Immature natural killer cell (primary cell): ENCODE results near the gene LGSN. TPM values are rescaled to one million over a fixed set of nuclear protein-coding genes. Genes with fewer than 3 reads are reported as not detected.
"Not testable (repeated sequence)": the region's sequence is repeated elsewhere in the genome, so short reads cannot be mapped to it uniquely, and the experiment has no call there.

Experiments used
- DNase-seq, 3 donors: peaks; one replicate each; pipeline ENCODE4 v3.0.0; 2022; ENCODE audit warnings: mixed read lengths in 1 of 3
- H3K27ac Mint-ChIP-seq, 6 donors: one replicate each; pipeline ENCODE4 v1.8.0; 2020; ENCODE audit warnings: mixed read lengths in 6 of 6, mild to moderate bottlenecking in 5 of 6, inconsistent platforms in 4 of 6, moderate library complexity in 3 of 6
- H3K27me3 Mint-ChIP-seq, 3 donors: one replicate each; pipeline ENCODE4 v1.8.0; 2020 to 2021; ENCODE audit warnings: low read depth in 3 of 3, mild to moderate bottlenecking in 3 of 3, mixed read lengths in 3 of 3, moderate library complexity in 3 of 3, inconsistent platforms in 1 of 3
- H3K36me3 Mint-ChIP-seq, 3 donors: one replicate each; pipeline ENCODE4 v1.8.0; 2020; ENCODE audit warnings: mixed read lengths in 3 of 3, inconsistent platforms in 2 of 3, mild to moderate bottlenecking in 2 of 3
- H3K4me1 Mint-ChIP-seq, 2 donors: one replicate each; pipeline ENCODE4 v1.8.0; 2020; ENCODE audit warnings: inconsistent platforms in 2 of 2, mild to moderate bottlenecking in 2 of 2, mixed read lengths in 2 of 2, moderate library complexity in 1 of 2
- H3K4me3 Mint-ChIP-seq, 5 donors: one replicate each; pipeline ENCODE4 v1.8.0; 2020; ENCODE audit warnings: mild to moderate bottlenecking in 5 of 5, mixed read lengths in 5 of 5, inconsistent platforms in 3 of 5, moderate library complexity in 3 of 5
- H3K9me3 Mint-ChIP-seq, 6 donors: one replicate each; pipeline ENCODE4 v1.8.0; 2020; ENCODE audit warnings: mild to moderate bottlenecking in 6 of 6, mixed read lengths in 6 of 6, inconsistent platforms in 4 of 6, moderate library complexity in 3 of 6
- polyA plus RNA-seq, 3 donors: library from polyadenylated mRNA; unstranded; fragments of 300-500 nt; fragmentation: Illumina TruSeq; gene quantifications; one replicate each; pipeline ENCODE4 v1.2.3, GENCODE V29; 2021

Gene LGSN
- polyA plus RNA-seq, 3 donors from 2014 or later, result not detected

DNA sequence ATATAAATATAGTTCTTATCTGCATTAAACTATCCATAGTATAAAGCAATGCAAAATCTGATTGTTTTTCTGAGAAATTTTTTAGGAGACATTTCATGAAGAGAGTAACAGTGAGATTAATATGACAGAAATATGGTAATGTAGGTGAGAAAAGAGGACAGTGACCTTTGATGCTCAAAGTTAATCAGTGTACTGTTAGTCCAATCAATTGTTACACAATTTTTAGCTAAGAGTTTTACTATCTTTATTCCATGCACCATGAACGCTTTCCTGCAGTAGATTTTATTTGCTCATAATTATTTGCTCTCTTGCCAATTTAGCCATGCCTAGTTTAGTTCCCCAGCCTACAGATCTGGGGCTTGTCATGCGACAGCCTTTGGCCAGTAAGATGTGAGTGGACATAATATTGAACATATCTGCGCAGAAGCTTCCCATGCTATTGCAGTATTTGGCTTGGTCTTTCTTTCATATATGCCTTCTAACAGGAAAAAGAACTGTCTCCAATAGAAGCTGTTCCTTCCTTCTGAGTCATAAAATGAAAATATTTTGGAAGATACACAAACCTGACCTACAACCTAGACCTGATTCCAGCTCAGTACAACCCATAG is 69.8 kb downstream of the LGSN start:
- Mint-ChIP-seq H3K27me3 (peaks cover 0 to 4% (median 2%) of the 10 kb centered on the region in 3 donors), H3K36me3 (peaks cover 0 to 3% (median 0%) of the 10 kb centered on the region in 3 donors), H3K4me1 (no peaks in the 10 kb centered on the region), H3K4me3 (no peak overlapping the region), H3K27ac (no peak overlapping the region), H3K9me3 (peaks cover 2 to 13% (median 4%) of the 10 kb centered on the region in 6 donors)
- no peak for DNase-seq

DNA sequence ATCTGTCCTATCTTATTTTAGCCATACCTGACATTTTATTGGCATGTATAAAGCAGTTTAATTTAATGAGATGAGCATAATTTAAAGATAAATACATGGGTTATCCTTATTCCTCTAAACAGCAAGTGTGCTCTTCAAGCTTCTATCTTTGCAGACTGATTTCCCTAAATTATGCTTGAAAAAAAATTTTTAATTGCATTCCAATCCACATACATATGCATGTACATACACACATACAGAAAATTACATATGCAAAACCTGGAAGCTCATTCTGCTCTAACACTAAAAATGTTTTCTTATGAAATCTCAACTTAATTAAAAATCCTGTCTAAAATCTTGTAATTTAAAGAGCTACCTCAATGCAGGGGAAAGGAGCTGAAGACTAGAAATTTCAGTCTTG is 73.2 kb downstream of the LGSN start:
- H3K9me3 Mint-ChIP-seq, result peaks cover 0 to 9% (median 2%) of the 10 kb centered on the region in 6 donors
- H3K27ac Mint-ChIP-seq, result no peak overlapping the region
- no peaks in the 10 kb centered on the region for H3K4me1 Mint-ChIP-seq
- DNase-seq, result no peak
- H3K36me3 Mint-ChIP-seq, result peaks cover 0 to 3% (median 0%) of the 10 kb centered on the region in 3 donors
- no peak overlapping the region for H3K4me3 Mint-ChIP-seq
- H3K27me3 Mint-ChIP-seq, result no peaks in the 10 kb centered on the region

DNA sequence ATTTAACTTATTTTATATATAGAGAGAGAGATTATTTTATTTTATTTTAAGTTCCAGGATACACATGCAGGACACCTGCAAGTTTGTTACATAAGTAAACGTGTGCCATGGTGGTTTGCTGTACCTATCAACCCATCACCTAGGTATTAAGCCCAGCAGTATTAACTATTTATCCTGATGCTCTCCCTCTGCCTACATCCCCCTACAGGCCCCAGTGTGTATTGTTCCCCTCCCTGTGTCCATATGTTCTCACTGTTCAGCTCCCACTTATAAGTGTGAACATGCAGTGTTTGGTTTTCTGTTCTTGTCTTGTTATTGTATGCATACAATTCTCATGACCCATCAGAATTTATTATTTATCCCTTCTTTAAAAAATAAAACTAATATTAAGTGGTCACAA is 73.9 kb downstream of the LGSN start:
- peaks cover 0 to 10% (median 2%) of the 10 kb centered on the region in 6 donors for H3K9me3 Mint-ChIP-seq
- H3K4me1 Mint-ChIP-seq, result no peaks in the 10 kb centered on the region
- H3K27me3 Mint-ChIP-seq, result no peaks in the 10 kb centered on the region
- DNase-seq, result no peak
- peaks cover 0 to 3% (median 0%) of the 10 kb centered on the region in 3 donors for H3K36me3 Mint-ChIP-seq
- no peak overlapping the region for H3K4me3 Mint-ChIP-seq
- H3K27ac Mint-ChIP-seq, result no peak overlapping the region

DNA sequence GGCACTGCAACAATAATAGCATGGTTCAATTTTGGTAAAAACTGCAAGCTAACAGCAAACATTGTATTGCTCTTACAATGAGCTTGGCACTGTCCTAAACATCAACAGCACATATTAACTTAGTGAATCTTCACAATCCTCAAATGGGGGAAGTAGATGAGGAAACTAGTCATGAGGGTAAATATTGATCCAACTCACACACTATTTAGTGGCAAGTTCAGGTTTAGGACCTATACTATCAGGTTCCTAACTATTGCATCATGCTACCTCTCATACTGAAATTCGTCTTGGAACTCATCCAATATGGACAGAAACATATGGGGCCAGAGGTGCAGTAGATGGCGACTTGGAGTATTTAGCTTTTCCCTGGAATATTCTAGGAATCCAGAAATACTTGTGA is 74.4 kb downstream of the LGSN start:
- no peak for DNase-seq
- H3K4me3 Mint-ChIP-seq, result no peak overlapping the region
- no peaks in the 10 kb centered on the region for H3K4me1 Mint-ChIP-seq
- peaks cover 0 to 3% (median 0%) of the 10 kb centered on the region in 3 donors for H3K36me3 Mint-ChIP-seq
- no peak overlapping the region for H3K27ac Mint-ChIP-seq
- H3K9me3 Mint-ChIP-seq, result peaks cover 0 to 10% (median 2%) of the 10 kb centered on the region in 6 donors
- H3K27me3 Mint-ChIP-seq, result no peaks in the 10 kb centered on the region

DNA sequence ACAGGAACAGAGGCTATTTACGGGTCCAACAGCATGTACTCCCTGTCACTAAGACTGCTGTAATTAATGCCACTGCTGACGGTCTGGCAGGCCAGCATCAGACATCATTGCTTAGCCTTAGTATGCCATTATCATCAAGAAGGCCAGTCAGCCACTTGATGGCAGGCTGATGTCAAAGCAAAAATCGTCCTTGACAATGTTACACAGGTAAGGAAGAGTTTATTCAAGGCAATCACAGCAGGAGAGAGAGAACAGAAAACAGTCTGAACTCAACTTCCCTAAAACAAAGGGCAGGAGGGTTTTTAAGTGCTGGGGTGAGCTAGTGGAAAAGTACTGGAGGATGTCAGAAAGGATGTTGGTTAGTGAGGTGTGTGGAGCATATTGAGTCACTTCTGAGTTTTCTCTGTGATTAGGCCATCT is 83.4 kb downstream of the LGSN start:
- H3K36me3 Mint-ChIP-seq, result peaks cover 0 to 8% (median 0%) of the 10 kb centered on the region in 3 donors
- DNase-seq, result no peak
- no peaks in the 10 kb centered on the region for H3K27me3 Mint-ChIP-seq
- no peak overlapping the region for H3K4me3 Mint-ChIP-seq
- H3K9me3 Mint-ChIP-seq, result peaks cover 6 to 55% (median 25%) of the 10 kb centered on the region in 6 donors
- no peak overlapping the region for H3K27ac Mint-ChIP-seq
- no peaks in the 10 kb centered on the region for H3K4me1 Mint-ChIP-seq

DNA sequence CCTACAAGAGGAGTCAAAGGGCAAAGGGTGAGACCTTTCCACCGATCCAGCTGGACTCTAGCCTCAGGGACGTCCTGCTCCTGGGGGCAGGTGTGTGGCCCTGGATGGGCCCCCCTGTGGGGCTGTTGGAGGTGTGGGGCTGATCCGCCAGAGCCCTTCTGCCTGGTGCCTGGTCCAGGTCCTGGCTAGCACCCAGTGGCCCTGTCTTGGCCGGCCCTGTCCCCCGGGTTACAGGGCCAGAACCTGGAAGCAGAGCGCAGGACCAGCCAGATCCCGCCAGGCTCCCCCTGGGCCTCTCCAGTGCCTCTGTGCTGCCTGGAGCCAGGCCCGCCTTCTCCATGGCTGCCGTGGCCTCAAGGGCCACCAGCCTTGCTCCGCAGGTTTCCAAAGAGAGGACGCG is 89.3 kb downstream of the LGSN start:
- peaks cover 4 to 32% (median 22%) of the 10 kb centered on the region in 6 donors for H3K9me3 Mint-ChIP-seq
- not testable (repeated sequence) for DNase-seq, H3K36me3 Mint-ChIP-seq, H3K4me3 Mint-ChIP-seq, H3K27me3 Mint-ChIP-seq, H3K27ac Mint-ChIP-seq, H3K4me1 Mint-ChIP-seq

DNA sequence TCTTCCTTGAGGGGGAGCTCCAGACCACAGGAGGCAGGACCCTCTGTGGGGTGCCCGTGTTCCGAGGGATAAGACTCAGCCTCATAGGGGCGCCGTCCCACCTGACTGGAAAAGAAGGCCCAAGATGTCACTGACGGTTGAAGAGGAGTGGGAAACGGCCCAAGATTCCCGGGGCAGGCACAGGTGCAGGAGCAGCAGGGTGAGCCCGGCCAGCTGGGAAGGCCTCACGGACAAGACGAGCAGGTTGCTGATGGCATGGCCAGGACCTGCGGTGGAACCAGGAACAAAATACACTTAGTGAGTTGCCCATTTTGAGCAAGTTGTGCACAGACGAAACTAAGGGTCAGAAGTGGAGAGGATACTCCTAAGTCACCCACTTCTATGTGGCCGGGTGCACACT is 89.8 kb downstream of the LGSN start:
- DNase-seq, H3K4me3 Mint-ChIP-seq, H3K4me1 Mint-ChIP-seq, H3K27ac Mint-ChIP-seq, H3K36me3 Mint-ChIP-seq, H3K27me3 Mint-ChIP-seq: not testable (repeated sequence)
- peaks cover 4 to 31% (median 21%) of the 10 kb centered on the region in 6 donors for H3K9me3 Mint-ChIP-seq

DNA sequence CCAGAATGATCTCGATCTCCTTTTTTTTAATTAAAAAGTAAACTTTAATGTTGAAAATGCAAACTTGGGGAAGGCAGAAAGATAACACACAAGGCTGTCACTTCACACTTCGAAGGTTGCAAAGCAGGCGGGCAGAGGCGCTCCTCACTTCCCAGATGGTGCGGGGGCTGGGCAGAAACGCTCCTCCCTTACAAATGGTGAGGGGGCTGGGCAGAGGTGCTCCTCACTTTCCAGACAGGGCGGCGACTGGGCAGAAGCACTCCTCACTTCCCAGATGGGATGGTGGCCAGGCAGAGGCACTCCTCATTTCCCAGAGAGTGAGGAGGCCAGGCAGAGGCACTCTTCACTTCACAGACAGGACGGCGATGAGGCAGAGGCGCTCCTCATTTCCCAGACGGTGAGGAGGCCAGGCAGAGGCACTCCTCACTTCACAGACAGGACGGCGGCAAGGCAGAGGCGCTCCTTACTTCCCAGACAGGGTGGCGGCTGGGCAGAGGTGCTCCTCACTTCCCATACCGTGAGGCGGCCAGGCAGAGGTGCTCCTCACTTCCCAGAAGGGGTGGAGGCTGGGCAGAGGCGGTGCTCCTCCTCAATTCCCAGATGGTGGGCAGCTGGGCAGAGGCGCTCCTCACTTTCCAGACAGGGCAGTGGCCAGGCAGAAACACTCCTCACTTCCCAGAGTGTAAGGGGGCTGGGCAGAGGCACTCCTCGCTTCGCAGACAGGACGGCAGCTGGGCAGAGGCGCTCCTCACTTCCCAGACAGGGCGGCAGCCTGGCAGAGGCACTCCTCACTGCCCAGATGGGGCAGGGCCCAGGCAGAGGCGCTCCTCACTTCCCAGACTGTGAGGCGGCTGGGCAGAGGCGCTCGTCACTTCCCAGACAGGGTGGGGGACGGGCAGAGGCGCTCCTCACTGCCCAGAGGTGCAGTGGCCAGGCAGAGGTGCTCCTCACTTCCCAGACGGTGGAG is 91.6 kb downstream of the LGSN start:
- not testable (repeated sequence) for DNase-seq, H3K4me1 Mint-ChIP-seq, H3K27me3 Mint-ChIP-seq, H3K27ac Mint-ChIP-seq, H3K36me3 Mint-ChIP-seq, H3K4me3 Mint-ChIP-seq
- peaks cover 3 to 26% (median 16%) of the 10 kb centered on the region in 6 donors for H3K9me3 Mint-ChIP-seq

DNA sequence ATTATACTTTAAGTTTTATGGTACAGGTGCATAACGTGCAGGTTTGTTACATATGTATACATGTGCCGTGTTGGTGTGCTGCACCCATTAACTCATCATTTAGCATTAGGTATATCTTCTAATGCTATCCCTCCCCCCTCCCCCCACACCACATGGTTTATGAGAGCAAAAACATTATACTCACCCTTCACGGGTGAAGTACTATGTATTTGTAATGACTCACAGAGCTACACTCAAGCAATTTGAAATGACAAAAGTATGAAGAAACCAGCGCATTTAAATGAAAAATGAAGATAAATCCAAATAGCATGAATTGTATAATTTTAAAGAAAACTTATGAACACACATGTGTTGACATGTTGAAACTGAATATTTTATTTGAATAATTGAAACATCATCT is 93.8 kb downstream of the LGSN start:
- H3K36me3 Mint-ChIP-seq, DNase-seq, H3K27ac Mint-ChIP-seq, H3K4me1 Mint-ChIP-seq, H3K4me3 Mint-ChIP-seq, H3K27me3 Mint-ChIP-seq: not testable (repeated sequence)
- peaks cover 3 to 27% (median 16%) of the 10 kb centered on the region in 6 donors for H3K9me3 Mint-ChIP-seq

Other genes with a start within 250 kb of the LGSN start
- gene FKBP1C, start 108.5 kb downstream of the LGSN start, polyA plus RNA-seq, result under 1 TPM in 1 of 3 donors, not detected in 2; 0.21 TPM